IPS DF 4.7 (cell line): ENCODE data around the gene NPAS3.

Experiments
- DNase-seq: peaks from one replicate; pipeline ENCODE4 v3.0.0-alpha.2; 2013; ENCODE audit warnings: low spot score; ENCODE audit errors: extremely low read depth

NPAS3 gene

GRCh38 chr14:33699300-33699983, 760.8 kb downstream of the NPAS3 start:
- DNase-seq: no peak

- DNase-seq: no peak
Observed at GRCh38 chr14:33700052-33700451, 761.4 kb downstream of the NPAS3 start.

GRCh38 chr14:33702293-33702692, 763.6 kb downstream of the NPAS3 start:
- DNase-seq: no peak

- DNase-seq: no peak
Observed at GRCh38 chr14:33704481-33704880, 765.8 kb downstream of the NPAS3 start.

- no peak for DNase-seq
Observed at GRCh38 chr14:33705490-33705889, 766.8 kb downstream of the NPAS3 start.

- DNase-seq: no peak
Observed at GRCh38 chr14:33707716-33708115, 769.0 kb downstream of the NPAS3 start.

- no peak for DNase-seq
Observed at GRCh38 chr14:33709283-33709682, 770.6 kb downstream of the NPAS3 start.

GRCh38 chr14:33709711-33710110, 771.0 kb downstream of the NPAS3 start:
- DNase-seq: no peak

- no peak for DNase-seq
Observed at GRCh38 chr14:33710273-33710672, 771.6 kb downstream of the NPAS3 start.

GRCh38 chr14:33711194-33711593, 772.5 kb downstream of the NPAS3 start:
- no peak for DNase-seq

- DNase-seq: no peak
Observed at GRCh38 chr14:33711811-33712216, 773.1 kb downstream of the NPAS3 start.

GRCh38 chr14:33714527-33715226, 776.0 kb downstream of the NPAS3 start:
- no peak for DNase-seq

- DNase-seq: no peak
Observed at GRCh38 chr14:33715227-33715528, 776.5 kb downstream of the NPAS3 start.

GRCh38 chr14:33716921-33717320, 778.2 kb downstream of the NPAS3 start:
- no peak for DNase-seq

GRCh38 chr14:33717866-33718265, 779.2 kb downstream of the NPAS3 start:
- no peak for DNase-seq

- no peak for DNase-seq
Observed at GRCh38 chr14:33720284-33720787, 781.7 kb downstream of the NPAS3 start.

GRCh38 chr14:33726685-33727084, 788.0 kb downstream of the NPAS3 start:
- DNase-seq: no peak

- no peak for DNase-seq
Observed at GRCh38 chr14:33727606-33728005, 788.9 kb downstream of the NPAS3 start.

GRCh38 chr14:33728010-33728498, 789.4 kb downstream of the NPAS3 start:
- no peak for DNase-seq

- no peak for DNase-seq
Observed at GRCh38 chr14:33730156-33730555, 791.5 kb downstream of the NPAS3 start.

GRCh38 chr14:33732175-33732574, 793.5 kb downstream of the NPAS3 start:
- DNase-seq: no peak

GRCh38 chr14:33733310-33733709, 794.6 kb downstream of the NPAS3 start:
- no peak for DNase-seq

GRCh38 chr14:33733721-33734120, 795.0 kb downstream of the NPAS3 start:
- DNase-seq: no peak
